Tibial nerve (tissue), 4 donors: ENCODE measurements around the gene DES. TPM values are rescaled to one million over a fixed set of nuclear protein-coding genes. Genes with fewer than 3 reads are reported as not detected.

ENCODE experiments used
- DNase-seq, 2 donors: peaks; one replicate each; pipeline ENCODE4 v3.0.0-alpha.2; 2019; ENCODE audit warnings: low spot score in 2 of 2
- H3K27ac ChIP-seq, 4 donors: fragments of 200-600 bp; sonication (generic) in 3 of 4; one replicate each; pipeline ENCODE4 v1.5.1; 2017 to 2019; ENCODE audit warnings: mild to moderate bottlenecking in 1 of 4
- H3K27me3 ChIP-seq, 2 donors: fragments of 200-600 bp; sonication (generic) in 1 of 2; one replicate each; pipeline versions ENCODE4 v1.5.1 to v1.6.0; 2017 to 2019
- H3K36me3 ChIP-seq, 3 donors: fragments of 200-600 bp; sonication (generic); one replicate each; pipeline ENCODE4 v1.5.1; 2018 to 2019
- H3K4me1 ChIP-seq, 4 donors: fragments of 200-600 bp; sonication (generic) in 3 of 4; one replicate each; pipeline ENCODE4 v1.5.1; 2017 to 2019
- H3K4me3 ChIP-seq, 4 donors: fragments of 200-600 bp; sonication (generic) in 3 of 4; one replicate each; pipeline ENCODE4 v1.5.1; 2017 to 2019; ENCODE audit warnings: mild to moderate bottlenecking in 1 of 4, moderate library complexity in 1 of 4
- H3K9me3 ChIP-seq, 4 donors: fragments of 200-600 bp; sonication (generic) in 3 of 4; one replicate each; pipeline ENCODE4 v1.5.1; 2017 to 2019
- EP300 ChIP-seq, 2 donors: sonication (generic); formaldehyde crosslinking; IDR thresholded peaks; one replicate each; pipeline ENCODE4 v1.6.1; 2017; ENCODE audit warnings: antibody characterized with exemption in 2 of 2, mild to moderate bottlenecking in 1 of 2
- POLR2A ChIP-seq, 2 donors: fragments of 450-650 bp; IDR thresholded peaks; one replicate each; pipeline ENCODE4 v1.6.1; 2017; ENCODE audit warnings: antibody characterized with exemption in 2 of 2, mild to moderate bottlenecking in 2 of 2, moderate library complexity in 2 of 2
- WGBS, 2 donors: methylation state at CpG; one replicate each; pipeline ENCODE4 v1.1.5; 2018; 5-methylcytosine and 5-hydroxymethylcytosine counted together
- total RNA-seq, 4 donors: library from RNA; depleted of rRNA; stranded (reverse); fragments of >200 nt; gene quantifications; one replicate each; pipeline ENCODE4 v1.1.0, GENCODE V29; 2016
- TF ChIP-seq, protein P1 (sequence below), 5 experiments: fragments of 200-600 bp in 3 of 5; fragments of 450-650 bp in 2 of 5; sonication (generic) in 3 of 5; IDR thresholded peaks; one replicate each; pipeline ENCODE4 v1.5.1; 2016 to 2019; ENCODE audit warnings: antibody characterized with exemption in 5 of 5, mild to moderate bottlenecking in 3 of 5, moderate library complexity in 2 of 5

DES gene
- total RNA-seq, 4 donors from 2014 or later: 20.7 to 50.4 (median 25.0) TPM

DNA sequence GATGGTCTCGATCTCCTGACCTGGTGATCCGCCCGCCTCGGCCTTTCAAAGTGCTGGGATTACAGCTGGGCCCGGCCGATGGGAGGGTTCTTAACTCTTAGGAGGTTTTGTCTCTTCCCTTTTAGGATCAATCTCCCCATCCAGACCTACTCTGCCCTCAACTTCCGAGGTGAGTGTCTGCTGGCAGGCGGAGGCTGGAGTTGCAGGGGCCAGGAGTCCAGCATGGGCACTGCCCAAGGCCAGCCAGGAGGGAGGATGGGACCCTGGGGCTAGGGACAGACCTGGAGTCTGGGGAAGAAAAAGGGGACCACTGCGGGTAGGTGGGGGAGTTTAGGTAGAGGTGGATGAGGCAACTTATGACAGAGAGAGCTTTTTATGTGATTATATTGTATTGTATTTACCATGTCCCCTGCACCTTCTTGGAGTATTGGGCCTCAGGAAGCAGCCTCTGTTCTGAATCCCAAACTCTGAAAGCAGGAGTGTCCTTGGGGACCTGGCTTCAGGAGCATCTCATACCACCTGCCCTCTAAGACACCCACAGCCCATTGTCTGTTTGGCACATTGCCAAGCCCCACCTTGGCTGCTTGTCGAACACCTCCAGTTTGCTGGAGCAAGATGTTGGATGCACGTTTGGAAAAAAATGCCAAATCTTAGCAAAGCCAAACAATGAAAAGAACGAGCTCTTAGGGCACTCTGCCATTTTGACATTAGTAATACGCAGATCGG is 5.6 kb downstream of the DES start:
- no peaks in the 10 kb centered on the region for H3K9me3 ChIP-seq
- peaks cover 0 to 2% (median under 1%) of the 10 kb centered on the region in 4 donors for H3K4me1 ChIP-seq
- no peak overlapping the region for H3K4me3 ChIP-seq
- H3K27me3 ChIP-seq: peaks cover 0 to 21% of the 10 kb centered on the region in 2 donors
- no peak overlapping the region for H3K27ac ChIP-seq
- no peak for DNase-seq
- TF ChIP-seq EP300 (IDR thresholded peaks at IDR 0.05) (no peak), POLR2A (IDR thresholded peaks at IDR 0.05) (no peak)
- TF ChIP-seq, protein P1, sequence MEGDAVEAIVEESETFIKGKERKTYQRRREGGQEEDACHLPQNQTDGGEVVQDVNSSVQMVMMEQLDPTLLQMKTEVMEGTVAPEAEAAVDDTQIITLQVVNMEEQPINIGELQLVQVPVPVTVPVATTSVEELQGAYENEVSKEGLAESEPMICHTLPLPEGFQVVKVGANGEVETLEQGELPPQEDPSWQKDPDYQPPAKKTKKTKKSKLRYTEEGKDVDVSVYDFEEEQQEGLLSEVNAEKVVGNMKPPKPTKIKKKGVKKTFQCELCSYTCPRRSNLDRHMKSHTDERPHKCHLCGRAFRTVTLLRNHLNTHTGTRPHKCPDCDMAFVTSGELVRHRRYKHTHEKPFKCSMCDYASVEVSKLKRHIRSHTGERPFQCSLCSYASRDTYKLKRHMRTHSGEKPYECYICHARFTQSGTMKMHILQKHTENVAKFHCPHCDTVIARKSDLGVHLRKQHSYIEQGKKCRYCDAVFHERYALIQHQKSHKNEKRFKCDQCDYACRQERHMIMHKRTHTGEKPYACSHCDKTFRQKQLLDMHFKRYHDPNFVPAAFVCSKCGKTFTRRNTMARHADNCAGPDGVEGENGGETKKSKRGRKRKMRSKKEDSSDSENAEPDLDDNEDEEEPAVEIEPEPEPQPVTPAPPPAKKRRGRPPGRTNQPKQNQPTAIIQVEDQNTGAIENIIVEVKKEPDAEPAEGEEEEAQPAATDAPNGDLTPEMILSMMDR (IDR thresholded peaks at IDR 0.05): no peak
- no peaks in the 10 kb centered on the region for H3K36me3 ChIP-seq
- 80 to 82% methylated on average over 14 of the region's 14 CpGs for WGBS, 2 donors

DNA sequence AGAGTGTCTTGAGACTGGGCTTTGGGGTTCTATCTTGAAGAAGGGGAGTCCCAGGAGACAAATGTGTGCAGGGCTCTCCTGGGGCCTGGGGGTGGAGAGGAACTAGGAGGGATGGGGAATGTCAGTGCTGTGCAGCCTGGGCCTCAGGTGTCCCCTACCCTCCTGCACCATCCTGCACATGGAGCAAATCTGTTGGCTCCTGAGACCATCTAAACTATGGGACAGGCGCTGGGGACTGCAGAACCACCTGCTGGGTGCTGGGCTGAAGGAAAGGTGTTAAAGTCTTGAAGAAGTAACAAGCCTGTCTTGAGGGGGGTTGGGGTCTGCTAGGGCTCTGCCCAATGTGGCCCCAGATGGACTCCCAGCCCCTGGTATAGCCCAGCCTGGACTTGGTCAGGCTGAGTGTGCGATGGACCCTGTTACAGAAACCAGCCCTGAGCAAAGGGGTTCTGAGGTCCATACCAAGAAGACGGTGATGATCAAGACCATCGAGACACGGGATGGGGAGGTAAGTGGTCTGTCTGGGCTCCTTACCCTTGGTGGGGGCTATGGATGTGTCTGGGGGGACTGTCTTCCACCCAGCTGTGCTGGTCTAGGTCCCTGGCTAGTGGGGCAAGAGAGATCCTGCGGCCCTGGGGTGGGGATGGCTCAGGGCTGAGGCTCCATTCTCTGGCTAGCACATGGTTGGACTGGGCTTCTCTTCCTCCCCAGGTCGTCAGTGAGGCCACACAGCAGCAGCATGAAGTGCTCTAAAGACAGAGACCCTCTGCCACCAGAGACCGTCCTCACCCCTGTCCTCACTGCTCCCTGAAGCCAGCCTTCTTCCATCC is 7.3 kb downstream of the DES start:
- H3K27me3 ChIP-seq: peaks cover 0 to 5% of the 10 kb centered on the region in 2 donors
- H3K9me3 ChIP-seq: no peaks in the 10 kb centered on the region
- H3K4me3 ChIP-seq: no peak overlapping the region
- no peak for DNase-seq
- H3K27ac ChIP-seq: no peak overlapping the region
- no peak for TF ChIP-seq EP300 (IDR thresholded peaks at IDR 0.05)
- H3K36me3 ChIP-seq: no peaks in the 10 kb centered on the region
- WGBS, 2 donors: 87% methylated on average over 7 to 8 of the region's 8 CpGs
- no peaks in the 10 kb centered on the region for H3K4me1 ChIP-seq

DNA sequence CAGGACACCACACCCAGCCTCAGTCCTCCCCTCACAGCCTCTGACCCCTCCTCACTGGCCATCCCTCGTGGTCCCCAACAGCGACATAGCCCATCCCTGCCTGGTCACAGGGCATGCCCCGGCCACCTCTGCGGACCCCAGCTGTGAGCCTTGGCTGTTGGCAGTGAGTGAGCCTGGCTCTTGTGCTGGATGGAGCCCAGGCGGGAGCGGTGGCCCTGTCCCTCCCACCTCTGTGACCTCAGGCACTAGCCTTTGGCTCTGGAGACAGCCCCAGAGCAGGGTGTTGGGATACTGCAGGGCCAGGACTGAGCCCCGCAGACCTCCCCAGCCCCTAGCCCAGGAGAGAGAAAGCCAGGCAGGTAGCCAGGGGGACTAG is 7.9 kb downstream of the DES start:
- DNase-seq: no peak
- Histone ChIP-seq H3K36me3 (no peaks in the 10 kb centered on the region), H3K27me3 (peaks cover 0 to 4% of the 10 kb centered on the region in 2 donors), H3K9me3 (no peaks in the 10 kb centered on the region), H3K4me1 (no peaks in the 10 kb centered on the region), H3K4me3 (no peak overlapping the region), H3K27ac (no peak overlapping the region)
- TF ChIP-seq EP300 (IDR thresholded peaks at IDR 0.05) (no peak), POLR2A (IDR thresholded peaks at IDR 0.05) (no peak)
- TF ChIP-seq, protein P1 (IDR thresholded peaks at IDR 0.05): no peak
- 62 to 70% methylated on average over 6 to 7 of the region's 7 CpGs for WGBS, 2 donors

DNA sequence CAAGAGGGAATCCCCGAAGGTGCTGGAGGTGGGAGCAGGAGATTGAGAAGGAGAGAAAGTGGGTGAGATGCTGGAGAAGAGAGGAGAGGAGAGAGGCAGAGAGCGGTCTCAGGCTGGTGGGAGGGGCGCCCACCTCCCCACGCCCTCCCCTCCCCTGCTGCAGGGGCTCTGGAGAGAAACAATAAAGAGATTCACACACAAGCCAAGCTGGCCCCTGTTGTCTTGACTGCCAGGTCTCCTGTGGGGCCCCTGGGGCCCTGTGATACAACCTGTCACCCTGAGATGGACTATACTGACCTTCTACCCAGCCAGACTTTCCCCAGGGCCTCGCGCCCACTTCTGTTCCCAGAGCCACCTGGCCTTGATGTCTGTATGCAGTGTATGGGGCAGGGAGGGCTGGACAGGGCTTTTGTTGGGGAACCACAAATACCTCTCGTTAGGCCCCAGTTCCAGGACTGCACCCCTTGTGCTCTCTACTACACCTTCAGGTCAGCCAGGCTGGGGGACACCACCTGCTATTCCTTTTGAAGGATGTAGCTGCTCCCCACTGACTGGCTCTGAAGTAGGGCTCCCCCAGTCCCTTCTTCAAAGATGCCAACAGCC is 8.5 kb downstream of the DES start:
- TF ChIP-seq POLR2A (IDR thresholded peaks at IDR 0.05) (no peak), EP300 (IDR thresholded peaks at IDR 0.05) (no peak)
- TF ChIP-seq, protein P1 (IDR thresholded peaks at IDR 0.05): no peak
- H3K27ac ChIP-seq: no peak overlapping the region
- whole genome bisulfite sequencing, 2 donors: 68 to 77% methylated on average over 7 of the region's 7 CpGs
- no peak for DNase-seq
- no peaks in the 10 kb centered on the region for H3K9me3 ChIP-seq
- H3K27me3 ChIP-seq: peaks cover 0 to 4% of the 10 kb centered on the region in 2 donors
- no peaks in the 10 kb centered on the region for H3K36me3 ChIP-seq
- no peak overlapping the region for H3K4me3 ChIP-seq
- H3K4me1 ChIP-seq: no peaks in the 10 kb centered on the region

DNA sequence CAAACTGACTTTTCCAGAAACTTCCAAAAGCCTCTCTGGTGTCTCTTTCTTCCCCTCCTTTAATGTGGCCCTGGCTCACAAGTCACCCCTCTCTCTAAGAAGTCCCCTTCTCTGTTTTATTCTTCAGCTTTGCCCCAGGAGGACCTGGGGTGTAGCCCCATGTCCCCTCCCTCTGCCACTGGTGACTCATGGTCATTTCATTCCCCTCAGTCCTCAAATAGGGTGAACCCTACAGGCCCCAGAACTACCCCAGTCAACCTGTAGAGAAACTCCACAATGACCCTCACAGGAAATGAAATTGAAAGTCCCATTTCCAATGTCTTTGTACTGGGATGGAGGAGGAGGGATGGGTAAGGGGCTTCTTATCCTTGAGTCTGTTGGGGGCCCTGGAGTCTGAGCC is 10.3 kb downstream of the DES start:
- H3K4me1 ChIP-seq: no peaks in the 10 kb centered on the region
- H3K9me3 ChIP-seq: no peaks in the 10 kb centered on the region
- TF ChIP-seq POLR2A (IDR thresholded peaks at IDR 0.05) (no peak), EP300 (IDR thresholded peaks at IDR 0.05) (no peak)
- TF ChIP-seq, protein P1 (IDR thresholded peaks at IDR 0.05): no peak
- no peak overlapping the region for H3K27ac ChIP-seq
- peaks cover 0 to under 1% of the 10 kb centered on the region in 2 donors for H3K27me3 ChIP-seq
- H3K4me3 ChIP-seq: no peak overlapping the region
- DNase-seq: no peak
- H3K36me3 ChIP-seq: no peaks in the 10 kb centered on the region
